Heart left ventricle (tissue), 16 donors: Measurements from ENCODE around the gene PTPRN2. TPM values are rescaled to one million over a fixed set of nuclear protein-coding genes. Genes with fewer than 3 reads are reported as not detected.
"Not testable (repeated sequence)": the region's sequence is repeated elsewhere in the genome, so short reads cannot be mapped to it uniquely, and the experiment has no call there.

Source experiments
- ATAC-seq, 4 donors: fragments of 200-7000 bp; cut with Tn5 transposase; one replicate each; pipeline ENCODE4 v1.9.1; 2020 to 2022; ENCODE audit warnings: moderate library complexity in 4 of 4, mild to moderate bottlenecking in 3 of 4, moderate number of reproducible peaks in 1 of 4
- DNase-seq, 5 donors: peaks; one replicate each; pipeline ENCODE4 v3.0.0-alpha.2; 2020
- H3K27ac ChIP-seq, 12 donors: fragments of 200-600 bp; sonication (generic) in 4 of 12; one replicate each; pipeline versions ENCODE4 v1.5.0 to v1.8.0; 2016 to 2022; ENCODE audit warnings: mild to moderate bottlenecking in 2 of 12
- H3K27me3 ChIP-seq, 9 donors: fragments of 200-600 bp; sonication (generic) in 2 of 9; one replicate each; pipeline versions ENCODE4 v1.5.1 to v1.8.0; 2016 to 2022; ENCODE audit warnings: mild to moderate bottlenecking in 3 of 9
- H3K36me3 ChIP-seq, 9 donors: fragments of 200-600 bp; sonication (generic) in 2 of 9; one replicate each; pipeline versions ENCODE4 v1.5.0 to v1.8.0; 2018 to 2022; ENCODE audit warnings: mild to moderate bottlenecking in 2 of 9
- H3K4me1 ChIP-seq, 12 donors: fragments of 200-600 bp; sonication (generic) in 4 of 12; one replicate each; pipeline versions ENCODE4 v1.5.0 to v1.8.0; 2016 to 2022; ENCODE audit warnings: mild to moderate bottlenecking in 3 of 12
- H3K4me3 ChIP-seq, 12 donors: fragments of 200-600 bp; sonication (generic) in 4 of 12; one replicate each; pipeline versions ENCODE4 v1.5.0 to v1.8.0; 2017 to 2022; ENCODE audit warnings: mild to moderate bottlenecking in 9 of 12, moderate library complexity in 4 of 12
- H3K9me3 ChIP-seq, 12 donors: fragments of 200-600 bp; sonication (generic) in 4 of 12; one replicate each; pipeline versions ENCODE4 v1.5.0 to v1.8.0; 2016 to 2022; ENCODE audit warnings: mild to moderate bottlenecking in 1 of 12
- POLR2A ChIP-seq, 2 donors: fragments of 450-650 bp; IDR thresholded peaks; one replicate each; pipeline ENCODE4 v1.6.1; 2017; ENCODE audit warnings: antibody characterized with exemption in 2 of 2, mild to moderate bottlenecking in 2 of 2, moderate library complexity in 2 of 2
- WGBS, 4 donors: extraction: QIAGEN DNeasy Blood & Tissue Kit in 2 of 4; methylation state at CpG; one replicate each; pipeline versions ENCODE4 v1.1.5 to v1.1.7; 2013 to 2018; 5-methylcytosine and 5-hydroxymethylcytosine counted together
- intact Hi-C, 10 donors: fragments of 100-400 bp; cut with DNase I; formaldehyde crosslinking; loops; one replicate each; pipeline versions ENCODE4 v1.11.1 to v1.14.2; 2022
- polyA plus RNA-seq, 2 donors: library from polyadenylated mRNA; stranded (reverse); fragments of 200-250 nt; gene quantifications; one replicate each; pipeline ENCODE4 v1.2.3, GENCODE V29; 2013
- total RNA-seq, 9 donors: library from RNA; depleted of rRNA in 2 of 9; stranded (reverse); fragments of >200 nt in 2 of 9; fragmentation: NEBNext Ultra II Directional in 3 of 9; extraction: Animal tissue kit (Norgen Biotek cat#: 25700) in 3 of 9; gene quantifications; one replicate each; pipeline versions ENCODE4 v1.1.0 to v1.2.4, GENCODE V29; 2016 to 2023
- TF ChIP-seq, protein P1 (sequence below), 12 donors: fragments of 200-600 bp; sonication (generic) in 4 of 12; IDR thresholded peaks; one replicate each; pipeline versions ENCODE4 v1.5.0 to v1.8.0; 2018 to 2022; ENCODE audit warnings: antibody characterized with exemption in 12 of 12, mild to moderate bottlenecking in 5 of 12
- donor health status: ischemic (EF 13 %, LVEDD 7.1; RV severe dilation, severe dysfunction).
- donor health status: healthy with polysubstance abuse.
- donor health status: DM: no; HTN: yes; CAD: no.
- donor health status: DM: no; HTN: no; CAD: no.
- donor health status: ischemic (EF 25% LVEDD 6.9; RV normal size, moderate dysfunction).
- donor health status: ischemic (EF 25% LVEDD 5.7; RV mildly dilated, moderate dysfunction).
- donor health status: healthy.
- donor health status: DM: yes; HTN: yes; CAD: no.
- donor health status: ischemic (EF 35%, LVEDD 5.7; RV mildly dilated, moderate dysfunction).
- donor health status: nonischemic (EF 11% LVEDD 7.7; RV severe dilation, severe dysfunction).
- donor health status: DM: yes; HTN: yes; CAD: no.
- donor health status: PGD.
- donor health status: ischemic (EF 29% LVEDD 5.4; RV normal size, mild dysfunction).
- donor health status: nonischemic (EF 23%, LVEDD 6.1; RV moderate dilation, normal function).

The PTPRN2 gene
- total and polyA plus RNA-seq, 11 donors: 0.61 to 2.3 (median 1.3) TPM

DNA sequence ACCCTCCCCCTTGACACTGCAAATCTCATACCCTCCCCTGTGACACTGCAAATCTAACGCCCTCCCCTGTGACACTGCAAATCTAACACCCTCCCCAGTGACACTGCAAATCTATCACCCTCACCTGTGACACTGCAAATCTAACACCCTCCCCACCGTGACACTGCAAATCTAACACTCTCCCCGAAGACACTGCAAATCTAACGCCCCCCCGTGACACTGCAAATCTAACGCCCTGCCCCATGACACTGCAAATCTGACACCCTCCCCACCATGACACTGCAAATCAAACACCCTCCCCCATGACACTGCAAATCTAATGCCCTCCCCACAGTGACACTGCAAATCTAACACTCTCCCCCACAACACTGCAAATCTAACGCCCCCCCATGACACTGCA, 647.1 kb downstream of the PTPRN2 start:
- ATAC-seq: no peak
- Histone ChIP-seq H3K36me3 (no peaks in the 10 kb centered on the region), H3K4me3 (no peak overlapping the region), H3K9me3 (no peaks in the 10 kb centered on the region), H3K4me1 (no peaks in the 10 kb centered on the region), H3K27me3 (peaks cover 0 to 8% (median 0%) of the 10 kb centered on the region in 9 donors), H3K27ac (no peak overlapping the region)
- TF ChIP-seq, protein P1, sequence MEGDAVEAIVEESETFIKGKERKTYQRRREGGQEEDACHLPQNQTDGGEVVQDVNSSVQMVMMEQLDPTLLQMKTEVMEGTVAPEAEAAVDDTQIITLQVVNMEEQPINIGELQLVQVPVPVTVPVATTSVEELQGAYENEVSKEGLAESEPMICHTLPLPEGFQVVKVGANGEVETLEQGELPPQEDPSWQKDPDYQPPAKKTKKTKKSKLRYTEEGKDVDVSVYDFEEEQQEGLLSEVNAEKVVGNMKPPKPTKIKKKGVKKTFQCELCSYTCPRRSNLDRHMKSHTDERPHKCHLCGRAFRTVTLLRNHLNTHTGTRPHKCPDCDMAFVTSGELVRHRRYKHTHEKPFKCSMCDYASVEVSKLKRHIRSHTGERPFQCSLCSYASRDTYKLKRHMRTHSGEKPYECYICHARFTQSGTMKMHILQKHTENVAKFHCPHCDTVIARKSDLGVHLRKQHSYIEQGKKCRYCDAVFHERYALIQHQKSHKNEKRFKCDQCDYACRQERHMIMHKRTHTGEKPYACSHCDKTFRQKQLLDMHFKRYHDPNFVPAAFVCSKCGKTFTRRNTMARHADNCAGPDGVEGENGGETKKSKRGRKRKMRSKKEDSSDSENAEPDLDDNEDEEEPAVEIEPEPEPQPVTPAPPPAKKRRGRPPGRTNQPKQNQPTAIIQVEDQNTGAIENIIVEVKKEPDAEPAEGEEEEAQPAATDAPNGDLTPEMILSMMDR (IDR thresholded peaks at IDR 0.05): no peak
- TF ChIP-seq POLR2A (IDR thresholded peaks at IDR 0.05): no peak
- WGBS, 4 donors: 84 to 89% (median 87%) methylated on average over 6 to 7 of the region's 7 CpGs
- intact Hi-C loops: no loop called here
- no peak for DNase-seq

DNA sequence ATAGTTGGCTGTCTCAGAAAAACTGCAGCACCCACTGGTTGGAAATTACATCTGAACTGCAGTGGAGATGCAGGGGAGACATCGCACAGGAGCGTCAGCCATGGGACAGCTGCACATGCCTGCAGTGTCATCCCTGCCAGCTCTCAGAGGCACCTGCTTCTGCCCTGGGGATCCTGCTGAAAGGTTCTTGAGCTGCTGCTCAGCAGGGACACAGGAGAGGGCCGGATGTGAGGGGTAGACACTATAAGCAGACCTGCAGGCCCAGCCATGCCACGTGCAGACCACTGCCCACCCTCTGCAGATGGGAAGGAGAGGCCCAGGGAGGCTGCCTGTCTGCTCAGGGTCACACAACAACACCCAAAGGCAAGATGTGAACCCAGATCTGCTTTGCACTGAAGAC, 649.4 kb downstream of the PTPRN2 start:
- Histone ChIP-seq H3K4me3 (no peak overlapping the region), H3K9me3 (peaks cover 0 to 4% (median 0%) of the 10 kb centered on the region in 12 donors), H3K4me1 (no peaks in the 10 kb centered on the region), H3K27ac (no peak overlapping the region), H3K27me3 (peaks cover 0 to 8% (median 0%) of the 10 kb centered on the region in 9 donors), H3K36me3 (no peaks in the 10 kb centered on the region)
- no peak for DNase-seq
- intact Hi-C loops: no loop called here
- ATAC-seq: no peak
- TF ChIP-seq, protein P1 (IDR thresholded peaks at IDR 0.05): no peak
- TF ChIP-seq POLR2A (IDR thresholded peaks at IDR 0.05): no peak
- WGBS, 4 donors: 39 to 77% (median 68%) methylated on average over 4 of the region's 4 CpGs

DNA sequence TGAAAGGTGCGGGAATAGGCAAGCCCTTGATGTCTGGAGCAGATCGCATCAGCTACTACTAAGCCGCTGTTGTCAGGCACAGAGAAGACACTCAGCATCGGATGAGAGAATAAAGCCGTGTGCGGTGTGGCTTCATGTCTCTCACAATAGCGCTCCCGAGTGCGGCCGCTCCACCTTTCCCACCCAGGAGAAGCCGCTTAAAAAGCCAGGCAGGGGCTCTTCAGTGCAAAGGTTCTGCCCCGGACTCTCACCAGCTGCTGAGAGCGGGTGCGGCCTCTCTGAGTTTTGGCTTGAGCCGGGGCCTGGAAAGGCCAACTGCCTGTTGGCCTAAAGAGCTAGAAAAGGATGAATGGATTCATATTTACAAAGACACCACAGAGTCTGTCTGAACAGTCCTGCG, 650.2 kb downstream of the PTPRN2 start:
- intact Hi-C loops: no loop called here
- Histone ChIP-seq H3K36me3 (no peaks in the 10 kb centered on the region), H3K9me3 (peaks cover 0 to 10% (median 0%) of the 10 kb centered on the region in 12 donors), H3K27me3 (peaks cover 0 to 8% (median 0%) of the 10 kb centered on the region in 9 donors), H3K27ac (no peak overlapping the region), H3K4me1 (no peaks in the 10 kb centered on the region), H3K4me3 (no peak overlapping the region)
- ATAC-seq: no peak
- TF ChIP-seq, protein P1 (IDR thresholded peaks at IDR 0.05): no peak
- no peak for TF ChIP-seq POLR2A (IDR thresholded peaks at IDR 0.05)
- no peak for DNase-seq
- WGBS, 4 donors: 89 to 93% (median 92%) methylated on average over 16 of the region's 16 CpGs

DNA sequence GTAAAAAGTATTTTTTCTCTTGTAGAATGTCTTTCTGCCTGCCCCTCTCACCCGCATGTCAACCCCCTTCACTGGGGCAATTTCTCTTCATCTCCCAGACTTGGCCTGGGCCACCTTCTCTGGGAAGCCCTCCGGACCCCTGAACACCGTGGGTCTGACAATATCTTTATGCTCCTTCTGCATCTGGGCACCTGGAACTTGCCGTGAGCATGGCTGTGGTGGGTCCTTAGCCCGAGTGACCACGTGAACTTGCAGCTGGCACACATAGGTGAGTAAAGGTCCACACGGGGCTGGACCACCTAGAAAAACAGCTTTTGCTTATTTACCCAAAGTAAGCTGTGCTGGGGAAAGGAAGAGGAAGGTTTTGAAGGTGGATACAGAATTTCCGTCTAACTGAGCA, 650.6 kb downstream of the PTPRN2 start:
- ATAC-seq (no peak), DNase-seq (no peak)
- WGBS, 4 donors: 77 to 86% (median 82%) methylated on average over 8 of the region's 8 CpGs
- Histone ChIP-seq H3K4me3 (no peak overlapping the region), H3K36me3 (no peaks in the 10 kb centered on the region), H3K27me3 (peaks cover 0 to 8% (median 0%) of the 10 kb centered on the region in 9 donors), H3K4me1 (no peaks in the 10 kb centered on the region), H3K9me3 (peaks cover 0 to 12% (median 0%) of the 10 kb centered on the region in 12 donors), H3K27ac (no peak overlapping the region)
- intact Hi-C loops: no loop called here
- TF ChIP-seq POLR2A (IDR thresholded peaks at IDR 0.05): no peak
- TF ChIP-seq, protein P1 (IDR thresholded peaks at IDR 0.05): no peak

DNA sequence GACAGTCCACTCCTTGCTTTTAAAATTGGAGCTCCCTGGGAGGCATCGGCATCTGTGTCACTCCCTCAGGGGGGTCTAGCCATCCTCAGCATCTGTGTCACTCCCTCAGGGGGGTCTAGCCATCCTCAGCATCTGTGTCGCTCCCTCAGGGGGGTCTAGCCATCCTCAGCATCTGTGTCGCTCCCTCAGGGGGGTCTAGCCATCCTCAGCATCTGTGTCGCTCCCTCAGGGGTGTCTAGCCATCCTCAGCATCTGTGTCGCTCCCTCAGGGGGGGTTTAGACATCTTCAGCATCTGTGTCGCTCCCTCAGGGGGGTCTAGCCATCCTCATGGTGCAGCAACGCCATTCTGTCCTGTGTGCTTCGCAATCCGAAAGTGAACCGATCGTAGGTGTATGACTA, 651.9 kb downstream of the PTPRN2 start:
- H3K4me1 ChIP-seq, DNase-seq, H3K27ac ChIP-seq, H3K4me3 ChIP-seq, H3K27me3 ChIP-seq, ATAC-seq, H3K36me3 ChIP-seq, intact Hi-C loops: not testable (repeated sequence)
- H3K9me3 ChIP-seq: peaks cover 0 to 12% (median 0%) of the 10 kb centered on the region in 12 donors
- WGBS, 4 donors: 75 to 87% (median 86%) methylated on average over 11 of the region's 11 CpGs

DNA sequence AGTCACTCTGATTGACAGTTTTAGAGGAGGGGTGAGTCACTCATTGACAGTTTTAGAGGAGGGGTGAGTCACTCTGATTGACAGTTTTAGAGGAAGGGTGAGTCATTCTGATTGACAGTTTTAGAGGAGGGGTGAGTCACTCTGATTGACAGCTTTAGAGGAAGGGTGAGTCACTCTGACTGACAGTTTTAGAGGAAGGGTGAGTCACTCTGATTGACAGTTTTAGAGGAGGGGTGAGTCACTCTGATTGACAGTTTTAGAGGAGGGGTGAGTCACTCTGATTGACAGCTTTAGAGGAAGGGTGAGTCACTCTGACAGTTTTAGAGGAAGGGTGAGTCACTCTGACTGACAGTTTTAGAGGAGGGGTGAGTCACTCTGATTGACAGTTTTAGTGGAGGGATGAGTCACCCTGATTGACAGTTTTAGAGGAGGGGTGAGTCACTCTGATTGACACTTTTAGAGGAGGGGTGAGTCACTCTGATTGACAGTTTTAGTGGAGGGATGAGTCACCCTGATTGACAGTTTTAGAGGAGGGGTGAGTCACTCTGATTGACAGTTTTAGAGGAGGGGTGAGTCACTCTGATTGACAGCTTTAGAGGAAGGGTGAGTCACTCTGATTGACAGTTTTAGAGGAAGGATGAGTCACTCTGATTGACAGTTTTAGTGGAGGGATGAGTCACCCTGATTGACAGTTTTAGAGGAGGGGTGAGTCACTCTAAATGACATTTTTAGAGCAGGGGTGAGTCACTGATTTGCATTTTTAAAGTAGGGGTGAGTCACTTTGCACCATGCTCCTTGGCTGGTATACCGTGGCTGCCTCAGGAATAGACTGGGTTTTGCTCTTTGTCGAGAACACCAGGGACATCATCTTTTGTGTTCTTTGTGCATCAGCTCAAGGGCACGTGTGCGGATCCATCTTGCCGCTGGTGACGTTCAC, 654.1 kb downstream of the PTPRN2 start:
- 86 to 96% (median 91%) methylated on average over 6 of the region's 6 CpGs for WGBS, 4 donors
- H3K27me3 ChIP-seq, intact Hi-C loops, H3K27ac ChIP-seq, H3K36me3 ChIP-seq, DNase-seq, H3K4me1 ChIP-seq, H3K4me3 ChIP-seq, ATAC-seq: not testable (repeated sequence)
- peaks cover 0 to 12% (median 0%) of the 10 kb centered on the region in 12 donors for H3K9me3 ChIP-seq
